ENCODE data around the gene UCHL1.

DNA sequence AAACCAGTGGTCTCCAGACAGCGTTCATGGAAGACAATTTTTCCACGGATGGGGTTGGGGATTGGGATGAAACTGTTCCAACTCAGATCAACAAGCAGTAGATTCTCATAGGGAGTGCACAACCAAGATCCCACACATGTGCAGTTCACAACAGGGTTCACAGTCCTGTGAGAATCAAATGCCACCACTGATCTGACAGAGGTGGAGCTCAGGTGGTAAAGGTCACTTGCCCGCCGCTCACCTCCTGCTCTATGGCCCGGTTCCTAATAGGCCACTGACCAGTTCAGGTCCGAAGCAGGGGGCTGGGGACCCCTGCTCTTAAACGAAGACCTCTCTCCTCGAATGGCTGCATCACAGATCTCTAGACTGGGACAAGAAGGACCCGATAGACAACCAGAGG, 46.8 kb upstream of the UCHL1 start:
- TF ChIP-seq CTCF (IDR thresholded peaks at IDR 0.05) (no peak), POLR2A (IDR thresholded peaks at IDR 0.05) (no peak)
